Spleen (tissue), 7 donors: ENCODE measurements around the gene CYP24A1.

Experiments used
- POLR2A ChIP-seq, 3 donors: fragments of 450-650 bp; IDR thresholded peaks; one replicate each; pipeline ENCODE4 v1.5.1; 2017; ENCODE audit warnings: antibody characterized with exemption in 3 of 3, mild to moderate bottlenecking in 1 of 3
- TF ChIP-seq, protein P1 (sequence below), 11 experiments: fragments of 200-600 bp in 7 of 11; fragments of 450-650 bp in 4 of 11; sonication (generic) in 4 of 11; IDR thresholded peaks in 8 of 11; conservative IDR thresholded peaks in 3 of 11; 1 replicate in 7 of 11; 2 replicates in 4 of 11; pipeline versions ENCODE4 v1.4.0 to v1.8.0; 2016 to 2021; ENCODE audit warnings: antibody characterized with exemption in 11 of 11, inconsistent platforms in 4 of 11, mild to moderate bottlenecking in 1 of 11
- donor health status: DM: no; HTN: no; CAD: no; lungs with moderate emphysema.
- donor health status: DM: no; HTN: no; CAD: no.
- donor health status: DM: no; HTN: no; CAD: no.

DNA sequence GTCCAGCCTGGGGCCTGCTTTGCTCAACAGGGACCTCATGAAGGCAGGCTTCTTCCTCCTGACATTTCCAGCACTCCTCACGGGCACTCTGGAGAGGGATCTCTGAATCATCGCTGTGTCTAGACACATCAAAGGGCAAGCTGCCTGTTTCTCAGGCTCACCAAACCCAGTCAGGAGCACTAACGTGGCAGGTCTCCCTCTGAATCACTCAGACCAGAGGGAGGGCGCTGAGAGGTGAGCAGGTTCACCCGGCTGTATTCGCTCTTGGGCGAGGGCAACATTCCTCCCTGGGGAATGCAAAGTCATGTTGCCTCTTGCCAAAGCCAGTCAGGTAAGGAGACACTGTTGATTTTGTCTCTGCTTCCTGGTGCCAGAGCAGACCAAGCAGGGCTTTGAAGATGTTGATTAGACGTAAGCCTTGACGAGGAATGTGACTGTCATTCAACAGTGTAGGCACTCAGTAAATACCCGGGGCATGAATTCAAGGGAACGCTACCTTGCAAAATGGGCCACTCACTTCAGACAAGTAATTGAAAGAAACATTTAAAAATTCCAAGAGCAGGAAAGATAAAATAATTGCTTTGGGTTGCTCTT, 50.1 kb downstream of the CYP24A1 start:
- TF ChIP-seq POLR2A (IDR thresholded peaks at IDR 0.05): no peak
- TF ChIP-seq, protein P1, sequence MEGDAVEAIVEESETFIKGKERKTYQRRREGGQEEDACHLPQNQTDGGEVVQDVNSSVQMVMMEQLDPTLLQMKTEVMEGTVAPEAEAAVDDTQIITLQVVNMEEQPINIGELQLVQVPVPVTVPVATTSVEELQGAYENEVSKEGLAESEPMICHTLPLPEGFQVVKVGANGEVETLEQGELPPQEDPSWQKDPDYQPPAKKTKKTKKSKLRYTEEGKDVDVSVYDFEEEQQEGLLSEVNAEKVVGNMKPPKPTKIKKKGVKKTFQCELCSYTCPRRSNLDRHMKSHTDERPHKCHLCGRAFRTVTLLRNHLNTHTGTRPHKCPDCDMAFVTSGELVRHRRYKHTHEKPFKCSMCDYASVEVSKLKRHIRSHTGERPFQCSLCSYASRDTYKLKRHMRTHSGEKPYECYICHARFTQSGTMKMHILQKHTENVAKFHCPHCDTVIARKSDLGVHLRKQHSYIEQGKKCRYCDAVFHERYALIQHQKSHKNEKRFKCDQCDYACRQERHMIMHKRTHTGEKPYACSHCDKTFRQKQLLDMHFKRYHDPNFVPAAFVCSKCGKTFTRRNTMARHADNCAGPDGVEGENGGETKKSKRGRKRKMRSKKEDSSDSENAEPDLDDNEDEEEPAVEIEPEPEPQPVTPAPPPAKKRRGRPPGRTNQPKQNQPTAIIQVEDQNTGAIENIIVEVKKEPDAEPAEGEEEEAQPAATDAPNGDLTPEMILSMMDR (IDR thresholded peaks at IDR 0.05 in 8 of 11, conservative IDR thresholded peaks at IDR 0.05 in 3 of 11): no peak
